HEK293 (cell line): ENCODE data around the gene SMC6.

ENCODE experiments used
- CTCF ChIA-PET: fragments of 350-600 bp; formaldehyde crosslinking; extraction: SDS; loops from one replicate; lab custom pipeline; 2021; ENCODE audit warnings: antibody characterized with exemption; lab: Yijun Ruan, JAX
- POLR2A ChIA-PET: fragments of 300-600 bp; formaldehyde crosslinking; extraction: SDS; loops from one replicate; lab custom pipeline; 2020; ENCODE audit warnings: antibody characterized with exemption, inconsistent platforms; lab: Yijun Ruan, JAX
- H3K27ac ChIP-seq: fragments of 200-500 bp; sonication (Bioruptor generic); 2 replicates; pipeline ENCODE4 v1.5.1; 2014; ENCODE audit warnings: low read depth, low read length, control low read depth, inconsistent platforms; ENCODE audit errors: extremely low read depth
- H3K36me3 ChIP-seq, 2 experiments: fragments of 200-500 bp in 1 of 2; sonication (Bioruptor generic) in 1 of 2; 1 replicate in 1 of 2; 2 replicates in 1 of 2; pipeline ENCODE4 v1.5.1; 2014 to 2017; ENCODE audit warnings: inconsistent platforms in 2 of 2, low read length in 2 of 2; ENCODE audit not compliant: control insufficient read depth in 2 of 2, insufficient read depth in 1 of 2
- H3K4me1 ChIP-seq: fragments of 200-500 bp; sonication (Bioruptor generic); 2 replicates; pipeline ENCODE4 v1.5.1; 2014; ENCODE audit warnings: mild to moderate bottlenecking, low read length, inconsistent platforms; ENCODE audit not compliant: control insufficient read depth, insufficient read depth
- H3K4me3 ChIP-seq: 2 replicates; pipeline ENCODE4 v1.5.1; 2011; ENCODE audit warnings: low read depth, mild to moderate bottlenecking, control low read depth, low read length, moderate library complexity
- H3K9me3 ChIP-seq: fragments of 200-500 bp; sonication (Bioruptor generic); 2 replicates; pipeline ENCODE4 v1.5.1; 2014; ENCODE audit warnings: low read depth, low read length, inconsistent platforms; ENCODE audit not compliant: control insufficient read depth, insufficient read depth
- BCL11A ChIP-seq: fragments of 450-650 bp; formaldehyde crosslinking; IDR thresholded peaks from 2 replicates; pipeline ENCODE4 v1.5.1; 2016; ENCODE audit warnings: low read depth, missing biosample characterization, missing genetic modification characterization
- GLIS1 ChIP-seq: fragments of 450-650 bp; formaldehyde crosslinking; IDR thresholded peaks from 2 replicates; pipeline ENCODE4 v1.5.1; 2016; ENCODE audit warnings: missing biosample characterization, missing genetic modification characterization
- KLF1 ChIP-seq: fragments of 450-650 bp; formaldehyde crosslinking; IDR thresholded peaks from 2 replicates; pipeline ENCODE4 v1.5.1; 2016; ENCODE audit warnings: missing biosample characterization, missing genetic modification characterization
- KLF17 ChIP-seq: fragments of 450-650 bp; formaldehyde crosslinking; IDR thresholded peaks from 2 replicates; pipeline ENCODE4 v1.5.1; 2016; ENCODE audit warnings: missing biosample characterization, missing genetic modification characterization
- KLF9 ChIP-seq: fragments of 450-650 bp; formaldehyde crosslinking; IDR thresholded peaks from 2 replicates; pipeline ENCODE4 v1.5.1; 2016; ENCODE audit warnings: missing biosample characterization, missing genetic modification characterization, low read depth
- MZF1 ChIP-seq: fragments of 450-650 bp; formaldehyde crosslinking; IDR thresholded peaks from 2 replicates; pipeline ENCODE4 v1.5.1; 2017; ENCODE audit warnings: missing biosample characterization, missing genetic modification characterization, borderline replicate concordance
- PRDM6 ChIP-seq: fragments of 450-650 bp; formaldehyde crosslinking; IDR thresholded peaks from 2 replicates; pipeline ENCODE4 v1.5.1; 2017; ENCODE audit warnings: missing biosample characterization, missing genetic modification characterization
- YY1 ChIP-seq: fragments of 450-650 bp; formaldehyde crosslinking; IDR thresholded peaks from 2 replicates; pipeline ENCODE4 v1.5.1; 2018; ENCODE audit warnings: missing biosample characterization, missing genetic modification characterization
- ZBTB10 ChIP-seq: fragments of 450-650 bp; formaldehyde crosslinking; IDR thresholded peaks from 2 replicates; pipeline ENCODE4 v1.5.1; 2016; ENCODE audit warnings: missing biosample characterization, missing genetic modification characterization
- ZBTB8A ChIP-seq: fragments of 450-650 bp; formaldehyde crosslinking; IDR thresholded peaks from 2 replicates; pipeline ENCODE4 v1.5.1; 2016; ENCODE audit warnings: missing biosample characterization, missing genetic modification characterization
- ZNF2 ChIP-seq: fragments of 450-650 bp; formaldehyde crosslinking; IDR thresholded peaks from 2 replicates; pipeline ENCODE4 v1.5.1; 2016; ENCODE audit warnings: missing biosample characterization, missing genetic modification characterization
- ZNF302 ChIP-seq: fragments of 450-650 bp; formaldehyde crosslinking; IDR thresholded peaks from 2 replicates; pipeline ENCODE4 v1.5.1; 2016; ENCODE audit warnings: missing biosample characterization, missing genetic modification characterization, low read depth
- ZNF335 ChIP-seq: fragments of 450-650 bp; formaldehyde crosslinking; conservative IDR thresholded peaks from 2 replicates; pipeline ENCODE4 v1.5.1; 2016; ENCODE audit warnings: missing biosample characterization, missing genetic modification characterization
- ZNF398 ChIP-seq: fragments of 450-650 bp; formaldehyde crosslinking; IDR thresholded peaks from 2 replicates; pipeline ENCODE4 v1.5.1; 2017; ENCODE audit warnings: missing biosample characterization, missing genetic modification characterization
- ZNF596 ChIP-seq: fragments of 450-650 bp; IDR thresholded peaks from 2 replicates; pipeline ENCODE4 v1.5.0; 2018; ENCODE audit warnings: missing biosample characterization, mild to moderate bottlenecking, missing genetic modification characterization, moderate library complexity
- ZNF621 ChIP-seq: fragments of 450-650 bp; formaldehyde crosslinking; IDR thresholded peaks from 2 replicates; pipeline ENCODE4 v1.5.1; 2017; ENCODE audit warnings: missing biosample characterization, missing genetic modification characterization
- ZNF624 ChIP-seq: fragments of 450-650 bp; formaldehyde crosslinking; IDR thresholded peaks from 2 replicates; pipeline ENCODE4 v1.5.1; 2017; ENCODE audit warnings: missing biosample characterization, missing genetic modification characterization
- ZNF629 ChIP-seq: fragments of 450-650 bp; formaldehyde crosslinking; IDR thresholded peaks from 2 replicates; pipeline ENCODE4 v1.5.1; 2017; ENCODE audit warnings: missing biosample characterization, missing genetic modification characterization
- ZNF76 ChIP-seq: fragments of 450-650 bp; formaldehyde crosslinking; IDR thresholded peaks from 2 replicates; pipeline ENCODE4; 2016; ENCODE audit warnings: low read depth, missing biosample characterization, missing genetic modification characterization, borderline replicate concordance
- ZNF776 ChIP-seq: fragments of 450-650 bp; formaldehyde crosslinking; IDR thresholded peaks from 2 replicates; pipeline ENCODE4 v1.5.0; 2017; ENCODE audit warnings: missing biosample characterization, missing genetic modification characterization, borderline replicate concordance
- ZNF792 ChIP-seq: fragments of 450-650 bp; formaldehyde crosslinking; IDR thresholded peaks from 2 replicates; pipeline ENCODE4 v1.5.1; 2016; ENCODE audit warnings: missing biosample characterization, missing genetic modification characterization
- ZNF830 ChIP-seq: fragments of 450-650 bp; IDR thresholded peaks from 2 replicates; pipeline ENCODE4 v1.5.0; 2018; ENCODE audit warnings: missing biosample characterization, missing genetic modification characterization, low read depth, mild to moderate bottlenecking, moderate library complexity
- ZSCAN4 ChIP-seq: fragments of 450-650 bp; formaldehyde crosslinking; IDR thresholded peaks from 2 replicates; pipeline ENCODE4 v1.5.1; 2017; ENCODE audit warnings: missing biosample characterization, missing genetic modification characterization
- TF ChIP-seq, protein P1 (sequence below): fragments of 450-650 bp; IDR thresholded peaks from 2 replicates; pipeline ENCODE4 v1.5.1; 2018; ENCODE audit warnings: missing biosample characterization, missing genetic modification characterization

Gene SMC6

DNA sequence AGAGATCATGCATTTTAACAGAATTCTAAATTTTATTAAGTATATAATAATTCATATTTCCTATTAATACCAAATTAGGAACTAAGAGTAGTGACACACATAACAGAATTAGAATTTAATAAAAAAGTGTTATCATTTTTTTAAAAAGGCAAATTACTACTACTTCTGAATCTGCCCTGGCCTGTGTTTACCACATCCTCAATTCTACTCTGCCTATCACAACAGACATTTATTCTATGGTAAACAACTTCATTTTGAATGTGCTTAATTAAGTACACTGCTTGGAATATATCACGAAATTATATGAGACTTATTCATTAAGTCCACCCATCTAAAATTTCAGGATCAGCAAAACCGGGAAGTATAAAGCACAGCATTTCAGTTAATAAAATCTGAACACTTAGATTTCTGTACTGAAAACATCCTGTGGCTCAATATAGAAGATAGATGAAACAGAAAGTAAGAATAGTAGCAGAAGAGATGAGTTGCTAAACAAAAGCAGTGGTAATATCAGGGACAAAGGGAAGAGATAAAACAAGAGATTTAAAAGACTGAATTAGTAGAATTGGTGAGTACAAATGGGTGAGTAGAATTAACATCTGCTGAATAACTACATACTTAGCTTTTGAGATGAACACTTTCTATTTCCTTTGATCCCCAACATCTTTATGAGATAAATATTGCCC lies 3.7 kb downstream of the SMC6 start:
- POLR2A ChIA-PET = no interaction called here

GRCh38 chr2:17748745-17749144 lies 4.9 kb downstream of the SMC6 start:
- ChIA-PET CTCF (interaction anchor here (0.6 kb wide), 1 partner anchor 611 kb away, joined by 3 read pairs; no protein-coding TSS in a partner anchor), POLR2A (no interaction called here)
- Histone ChIP-seq H3K4me3 (no peak overlapping the region), H3K4me1 (peaks cover 11% of the 10 kb centered on the region), H3K36me3 (peaks cover 3 to 17% of the 10 kb centered on the region in 2 experiments), H3K27ac (no peak overlapping the region), H3K9me3 (no peaks in the 10 kb centered on the region)
- no peak for TF ChIP-seq ZBTB10 (tag by site-specific recombination)
- no peak for TF ChIP-seq ZNF335
- TF ChIP-seq ZBTB8A (tag by site-specific recombination) = no peak
- TF ChIP-seq GLIS1 (tag by site-specific recombination) = no peak
- TF ChIP-seq, protein P1, sequence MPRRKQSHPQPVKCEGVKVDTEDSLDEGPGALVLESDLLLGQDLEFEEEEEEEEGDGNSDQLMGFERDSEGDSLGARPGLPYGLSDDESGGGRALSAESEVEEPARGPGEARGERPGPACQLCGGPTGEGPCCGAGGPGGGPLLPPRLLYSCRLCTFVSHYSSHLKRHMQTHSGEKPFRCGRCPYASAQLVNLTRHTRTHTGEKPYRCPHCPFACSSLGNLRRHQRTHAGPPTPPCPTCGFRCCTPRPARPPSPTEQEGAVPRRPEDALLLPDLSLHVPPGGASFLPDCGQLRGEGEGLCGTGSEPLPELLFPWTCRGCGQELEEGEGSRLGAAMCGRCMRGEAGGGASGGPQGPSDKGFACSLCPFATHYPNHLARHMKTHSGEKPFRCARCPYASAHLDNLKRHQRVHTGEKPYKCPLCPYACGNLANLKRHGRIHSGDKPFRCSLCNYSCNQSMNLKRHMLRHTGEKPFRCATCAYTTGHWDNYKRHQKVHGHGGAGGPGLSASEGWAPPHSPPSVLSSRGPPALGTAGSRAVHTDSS (tag by site-specific recombination) = no peak
- no peak for TF ChIP-seq YY1 (tag by site-specific recombination)

More for the DNA sequence above, 3.7 kb downstream of the SMC6 start:
- no peak for TF ChIP-seq BCL11A
- no peak for TF ChIP-seq ZNF624 (tag by site-specific recombination)
- no peak for TF ChIP-seq ZNF596 (tag by site-specific recombination)
- TF ChIP-seq YY1 (tag by site-specific recombination) = no peak
- no peak for TF ChIP-seq ZNF830 (tag by site-specific recombination)
- no peak for TF ChIP-seq ZNF302
- TF ChIP-seq KLF1 (tag by site-specific recombination) = no peak
- TF ChIP-seq ZNF398 (tag by site-specific recombination) = no peak
- TF ChIP-seq MZF1 (tag by site-specific recombination) = no peak
- TF ChIP-seq KLF17 (tag by site-specific recombination) = no peak
- no peak for TF ChIP-seq ZNF2 (tag by site-specific recombination)
- TF ChIP-seq KLF9 (tag by site-specific recombination) = no peak
- no peak for TF ChIP-seq ZNF792
- no peak for TF ChIP-seq ZNF621 (tag by site-specific recombination)
- TF ChIP-seq ZSCAN4 (tag by site-specific recombination) = no peak
- TF ChIP-seq ZNF776 (tag by site-specific recombination) = no peak
- TF ChIP-seq ZNF76 (tag by site-specific recombination) = no peak
- TF ChIP-seq PRDM6 (tag by site-specific recombination) = no peak
- TF ChIP-seq ZNF629 = no peak
- TF ChIP-seq, all 188 proteins: peak for 0
- H3K36me3 ChIP-seq = peaks cover 0 to 7% of the 10 kb centered on the region in 2 experiments; a peak in 2 of 3 replicates
- H3K9me3 ChIP-seq = no peaks in the 10 kb centered on the region
- no peak overlapping the region for H3K4me3 ChIP-seq
- H3K4me1 ChIP-seq = peaks cover 11% of the 10 kb centered on the region
- H3K27ac ChIP-seq = no peak overlapping the region
- CTCF ChIA-PET = interaction anchor here (0.6 kb wide), 1 partner anchor 1881 kb away, joined by 4 read pairs; no protein-coding TSS in a partner anchor
